ENCODE measurements around the gene MACIR. TPM values are rescaled to one million over a fixed set of nuclear protein-coding genes. Genes with fewer than 3 reads are reported as not detected.

The MACIR gene
- total RNA-seq, 1 donor from 2014 or later = 6.8 TPM

DNA sequence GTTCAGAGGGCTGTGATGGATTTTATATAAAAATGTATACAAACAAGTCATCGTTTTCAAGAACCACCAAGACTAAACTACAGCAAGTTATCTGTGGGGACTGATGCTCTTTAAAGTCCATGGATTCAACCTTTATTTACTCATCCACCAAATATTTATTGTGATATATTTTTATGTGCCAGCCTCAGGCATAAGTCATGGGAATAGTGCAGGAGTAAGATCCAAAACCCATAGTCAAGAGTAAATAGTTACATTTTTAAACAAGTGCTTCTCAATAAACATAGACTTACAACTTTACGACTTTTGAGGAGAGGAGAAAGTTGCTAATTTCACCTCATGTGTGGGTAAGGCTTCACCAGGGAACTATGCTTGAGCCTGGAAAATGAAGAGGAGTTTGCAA, 24.6 kb downstream of the MACIR start:
- H3K4me3 Mint-ChIP-seq (ENCODE audit: unreplicated experiment) = no peak overlapping the region
- DNase-seq = no peak
- H3K27ac Mint-ChIP-seq (ENCODE audit: unreplicated experiment) = no peak overlapping the region

DNA sequence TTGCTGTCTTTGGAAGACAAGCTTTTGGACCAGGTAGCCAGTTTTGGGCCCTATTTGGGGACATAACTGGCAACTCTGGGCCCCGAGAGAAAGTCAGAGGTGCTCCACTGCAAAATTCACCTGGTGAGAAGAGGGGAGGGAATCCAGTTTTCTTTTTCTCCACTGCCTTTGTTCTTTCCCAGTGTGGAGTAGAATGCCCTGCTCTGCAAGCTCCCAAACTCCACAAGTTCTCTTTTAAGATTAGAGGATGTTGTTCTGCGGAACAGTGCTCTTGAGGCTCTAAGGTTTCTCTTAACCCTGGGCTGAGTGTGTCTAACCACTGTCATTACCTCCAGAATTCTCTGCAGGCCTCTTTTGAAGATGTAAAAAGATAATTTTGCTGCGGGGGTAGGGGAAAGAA, 25.3 kb downstream of the MACIR start:
- H3K4me3 Mint-ChIP-seq (ENCODE audit: unreplicated experiment) = no peak overlapping the region
- H3K9me3 Mint-ChIP-seq (ENCODE audit: unreplicated experiment) = no peaks in the 10 kb centered on the region
- H3K36me3 Mint-ChIP-seq (ENCODE audit: unreplicated experiment) = no peaks in the 10 kb centered on the region
- TF ChIP-seq, protein P1, sequence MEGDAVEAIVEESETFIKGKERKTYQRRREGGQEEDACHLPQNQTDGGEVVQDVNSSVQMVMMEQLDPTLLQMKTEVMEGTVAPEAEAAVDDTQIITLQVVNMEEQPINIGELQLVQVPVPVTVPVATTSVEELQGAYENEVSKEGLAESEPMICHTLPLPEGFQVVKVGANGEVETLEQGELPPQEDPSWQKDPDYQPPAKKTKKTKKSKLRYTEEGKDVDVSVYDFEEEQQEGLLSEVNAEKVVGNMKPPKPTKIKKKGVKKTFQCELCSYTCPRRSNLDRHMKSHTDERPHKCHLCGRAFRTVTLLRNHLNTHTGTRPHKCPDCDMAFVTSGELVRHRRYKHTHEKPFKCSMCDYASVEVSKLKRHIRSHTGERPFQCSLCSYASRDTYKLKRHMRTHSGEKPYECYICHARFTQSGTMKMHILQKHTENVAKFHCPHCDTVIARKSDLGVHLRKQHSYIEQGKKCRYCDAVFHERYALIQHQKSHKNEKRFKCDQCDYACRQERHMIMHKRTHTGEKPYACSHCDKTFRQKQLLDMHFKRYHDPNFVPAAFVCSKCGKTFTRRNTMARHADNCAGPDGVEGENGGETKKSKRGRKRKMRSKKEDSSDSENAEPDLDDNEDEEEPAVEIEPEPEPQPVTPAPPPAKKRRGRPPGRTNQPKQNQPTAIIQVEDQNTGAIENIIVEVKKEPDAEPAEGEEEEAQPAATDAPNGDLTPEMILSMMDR (IDR thresholded peaks at IDR 0.05; ENCODE audit: partially characterized antibody, unreplicated experiment) = no peak
- no peak overlapping the region for H3K27ac Mint-ChIP-seq (ENCODE audit: unreplicated experiment)
- no peaks in the 10 kb centered on the region for H3K27me3 Mint-ChIP-seq (ENCODE audit: unreplicated experiment)
- no peaks in the 10 kb centered on the region for H3K4me1 Mint-ChIP-seq (ENCODE audit: low read depth, unreplicated experiment)
- no peak for DNase-seq

More for the DNA sequence above, 24.6 kb downstream of the MACIR start:
- Mint-ChIP-seq H3K36me3 (ENCODE audit: unreplicated experiment) (no peaks in the 10 kb centered on the region), H3K4me1 (ENCODE audit: low read depth, unreplicated experiment) (no peaks in the 10 kb centered on the region), H3K27me3 (ENCODE audit: unreplicated experiment) (no peaks in the 10 kb centered on the region), H3K9me3 (ENCODE audit: unreplicated experiment) (no peaks in the 10 kb centered on the region)
- TF ChIP-seq, protein P1 (IDR thresholded peaks at IDR 0.05; ENCODE audit: partially characterized antibody, unreplicated experiment) = no peak

DNA sequence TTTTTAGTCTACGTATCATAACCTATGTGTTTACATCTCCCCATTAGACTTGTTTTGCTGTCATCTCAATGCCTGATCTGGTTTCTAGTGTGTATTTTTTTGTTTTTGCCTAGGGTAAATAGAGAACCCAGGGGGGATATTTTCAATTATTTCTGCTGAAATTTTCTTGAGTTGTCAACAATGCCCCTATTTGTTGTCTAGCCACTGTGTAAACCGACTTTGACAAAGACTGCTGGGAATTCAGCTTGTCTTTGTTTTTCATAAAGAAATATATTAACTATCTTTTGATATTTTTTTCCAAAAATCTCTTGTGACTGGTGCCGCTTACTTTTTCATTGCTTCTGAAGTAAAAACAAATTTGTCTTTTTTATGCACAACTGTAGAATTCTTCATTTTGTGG, 28.1 kb downstream of the MACIR start:
- H3K27me3 Mint-ChIP-seq (ENCODE audit: unreplicated experiment) = no peaks in the 10 kb centered on the region
- TF ChIP-seq, protein P1 (IDR thresholded peaks at IDR 0.05; ENCODE audit: partially characterized antibody, unreplicated experiment) = no peak
- no peaks in the 10 kb centered on the region for H3K4me1 Mint-ChIP-seq (ENCODE audit: low read depth, unreplicated experiment)
- DNase-seq = no peak
- H3K36me3 Mint-ChIP-seq (ENCODE audit: unreplicated experiment) = no peaks in the 10 kb centered on the region
- H3K9me3 Mint-ChIP-seq (ENCODE audit: unreplicated experiment) = no peaks in the 10 kb centered on the region
- H3K27ac Mint-ChIP-seq (ENCODE audit: unreplicated experiment) = no peak overlapping the region
- H3K4me3 Mint-ChIP-seq (ENCODE audit: unreplicated experiment) = no peak overlapping the region

DNA sequence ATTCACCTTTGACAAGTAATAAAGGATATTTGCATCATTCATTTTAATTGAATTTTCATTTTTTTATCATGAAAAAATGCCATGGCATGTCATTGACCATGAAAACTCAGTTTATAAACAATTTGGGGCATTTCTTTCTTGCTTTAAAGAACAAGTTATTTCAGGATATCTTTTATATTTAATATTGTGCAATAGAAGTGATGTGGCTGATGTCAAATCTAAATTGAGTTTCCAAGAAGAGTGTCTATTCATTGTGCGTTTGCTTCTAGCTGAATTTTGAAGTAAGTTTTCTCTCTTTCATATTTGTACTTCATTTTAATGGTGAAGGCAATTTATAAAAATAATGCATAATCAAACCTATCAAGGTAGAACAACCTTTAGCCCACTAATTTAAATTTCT, 30.5 kb downstream of the MACIR start:
- H3K4me1 Mint-ChIP-seq (ENCODE audit: low read depth, unreplicated experiment) = no peaks in the 10 kb centered on the region
- DNase-seq = no peak
- no peak overlapping the region for H3K27ac Mint-ChIP-seq (ENCODE audit: unreplicated experiment)
- no peaks in the 10 kb centered on the region for H3K9me3 Mint-ChIP-seq (ENCODE audit: unreplicated experiment)
- H3K36me3 Mint-ChIP-seq (ENCODE audit: unreplicated experiment) = no peaks in the 10 kb centered on the region
- H3K4me3 Mint-ChIP-seq (ENCODE audit: unreplicated experiment) = no peak overlapping the region
- TF ChIP-seq, protein P1 (IDR thresholded peaks at IDR 0.05; ENCODE audit: partially characterized antibody, unreplicated experiment) = no peak
- no peaks in the 10 kb centered on the region for H3K27me3 Mint-ChIP-seq (ENCODE audit: unreplicated experiment)

DNA sequence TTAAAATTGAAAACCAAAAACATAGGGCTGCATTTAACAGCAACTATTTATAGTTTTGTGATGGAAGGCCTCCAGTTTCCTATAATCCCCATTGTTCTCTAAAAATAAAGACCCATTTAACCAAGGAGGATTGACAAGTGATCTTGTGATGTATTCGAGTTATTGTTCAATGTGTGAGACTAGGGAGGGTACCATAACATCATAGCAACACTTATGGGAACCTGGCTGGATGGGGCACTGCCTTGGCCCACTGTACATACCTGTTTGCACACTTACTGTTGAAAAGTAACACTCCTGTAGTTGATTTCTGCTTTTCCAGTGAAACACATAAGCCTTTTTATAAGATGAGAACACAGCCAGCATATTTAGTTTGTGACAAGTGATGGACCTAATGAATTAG, 32.3 kb downstream of the MACIR start:
- no peaks in the 10 kb centered on the region for H3K4me1 Mint-ChIP-seq (ENCODE audit: low read depth, unreplicated experiment)
- TF ChIP-seq, protein P1 (IDR thresholded peaks at IDR 0.05; ENCODE audit: partially characterized antibody, unreplicated experiment) = no peak
- no peak for DNase-seq
- no peak overlapping the region for H3K27ac Mint-ChIP-seq (ENCODE audit: unreplicated experiment)
- H3K36me3 Mint-ChIP-seq (ENCODE audit: unreplicated experiment) = no peaks in the 10 kb centered on the region
- no peaks in the 10 kb centered on the region for H3K27me3 Mint-ChIP-seq (ENCODE audit: unreplicated experiment)
- no peak overlapping the region for H3K4me3 Mint-ChIP-seq (ENCODE audit: unreplicated experiment)
- no peaks in the 10 kb centered on the region for H3K9me3 Mint-ChIP-seq (ENCODE audit: unreplicated experiment)
